DMS79 (cell line): ENCODE results near the gene CMTM6.
"Not testable (repeated sequence)": the region's sequence is repeated elsewhere in the genome, so short reads cannot be mapped to it uniquely, and the experiment has no call there.

ENCODE experiments used
- DNase-seq: peaks from one replicate; lab custom pipeline; 2025; lab: John Stamatoyannopoulos, UW

Gene CMTM6

DNA sequence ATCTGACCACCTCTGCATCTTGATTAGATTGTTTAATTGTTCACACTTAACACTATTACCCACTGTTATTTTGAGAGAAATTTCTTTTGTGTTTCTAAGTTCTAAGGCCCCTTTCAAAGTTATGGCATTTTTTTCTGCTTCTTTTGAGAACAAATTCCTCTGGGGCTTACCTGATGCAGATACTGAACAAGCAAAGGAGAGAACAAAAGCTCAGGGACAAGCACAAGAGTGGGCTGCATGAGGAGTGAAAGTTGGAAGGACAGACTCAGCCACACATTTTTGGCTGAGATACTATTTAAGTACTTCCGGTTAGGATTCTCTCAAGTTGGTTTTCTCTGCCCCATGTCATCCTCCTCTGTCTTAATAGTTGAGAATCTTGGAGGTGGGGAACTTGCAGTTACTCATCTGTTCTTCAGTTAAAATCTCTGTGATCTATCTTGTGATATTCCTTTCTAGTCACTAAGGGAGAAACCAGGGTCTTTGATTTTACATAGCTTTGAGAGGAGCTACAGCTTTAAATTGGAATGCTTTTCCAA is 54.7 kb downstream of the CMTM6 start:
- DNase-seq, result no peak

DNA sequence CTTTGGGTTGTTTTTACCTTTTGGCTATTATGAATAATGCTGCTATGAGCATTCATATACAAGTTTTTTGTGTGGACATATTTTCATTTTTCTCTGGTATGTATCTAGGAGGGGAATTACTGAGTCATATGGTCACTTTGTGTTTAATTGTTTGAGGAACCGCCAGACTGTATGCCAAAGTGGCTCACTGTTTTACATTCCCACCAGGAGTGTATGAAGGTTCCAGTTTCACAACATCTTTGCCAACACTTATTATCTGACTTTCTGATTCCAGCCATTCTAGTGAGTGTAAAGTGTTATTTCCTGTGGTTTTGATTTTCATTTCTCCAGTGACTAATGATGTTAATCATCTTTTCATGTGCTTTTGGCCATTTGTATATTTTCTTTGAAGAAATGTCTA is 59.2 kb downstream of the CMTM6 start:
- no peak for DNase-seq

DNA sequence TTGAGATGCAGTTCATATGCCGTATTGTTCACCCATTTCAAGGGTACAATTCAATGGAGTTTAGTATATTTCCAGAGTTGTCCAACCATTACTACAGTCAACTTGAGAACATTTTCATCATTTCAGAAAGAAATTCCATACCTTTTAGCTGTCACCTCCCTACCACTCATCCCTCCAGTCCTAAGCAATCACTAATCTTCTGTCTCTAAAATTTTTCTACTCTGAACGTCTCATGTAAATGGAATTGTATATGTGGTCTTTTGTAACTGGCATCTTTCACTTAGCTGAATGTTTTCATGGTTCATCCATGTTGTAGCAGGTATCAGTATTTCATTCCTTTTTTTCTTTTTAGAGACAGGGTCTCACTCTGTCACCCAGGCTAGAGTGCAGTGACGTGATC is 59.9 kb downstream of the CMTM6 start:
- no peak for DNase-seq

DNA sequence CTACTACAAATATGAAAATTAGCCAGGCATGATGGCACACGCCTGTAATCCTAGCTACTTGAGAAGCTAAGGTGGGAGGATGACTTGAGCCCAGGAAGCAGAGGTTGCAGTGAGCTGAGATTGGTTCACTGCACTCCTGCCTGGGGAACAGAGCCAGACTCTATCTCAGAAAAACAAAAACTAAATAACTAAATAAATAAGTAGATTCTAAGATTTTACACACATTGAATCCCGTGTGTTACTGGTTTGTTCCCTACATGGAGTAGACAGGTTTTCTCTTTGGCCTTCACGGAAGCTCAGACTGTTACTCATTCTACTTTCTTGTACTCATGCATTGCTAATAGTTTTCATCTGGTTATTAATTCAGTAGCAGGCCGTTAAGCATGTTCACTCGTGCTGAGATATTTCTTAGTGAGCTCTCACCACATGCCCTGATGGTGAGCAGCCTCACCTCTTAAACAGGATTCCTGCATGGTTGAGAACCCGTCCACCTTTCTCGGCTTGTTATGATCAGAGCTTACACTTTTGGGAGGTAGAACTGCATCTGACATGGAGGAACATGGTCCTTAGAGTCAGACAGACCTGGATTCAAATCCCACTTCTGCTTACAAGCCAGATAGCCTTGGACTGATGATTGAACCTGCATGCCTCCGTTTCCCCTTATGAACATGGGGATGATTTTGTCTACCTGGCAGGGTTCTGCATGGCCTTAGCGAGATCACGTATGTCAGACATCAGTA is 61.9 kb downstream of the CMTM6 start:
- peak; percentile 1 for DNase-seq

DNA sequence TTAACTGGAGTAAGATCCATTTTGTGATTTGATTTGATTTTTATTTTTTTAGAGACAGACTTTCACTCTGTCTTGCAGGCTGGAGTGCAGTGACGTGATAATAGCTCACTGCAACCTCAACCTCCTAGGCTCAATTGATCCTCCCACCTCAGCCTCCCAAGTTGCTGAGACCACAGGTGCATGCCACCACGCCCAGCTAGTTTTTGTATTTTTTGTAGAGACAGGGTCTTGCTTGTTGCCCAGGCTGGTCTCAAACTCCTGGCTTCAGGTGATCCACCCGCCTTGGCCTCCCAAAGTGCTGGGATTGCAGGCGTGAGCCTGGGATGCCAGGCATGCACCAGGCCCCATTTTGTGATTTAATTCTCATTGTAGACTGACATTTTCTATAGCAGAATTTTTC is 63.2 kb downstream of the CMTM6 start:
- not testable (repeated sequence) for DNase-seq

DNA sequence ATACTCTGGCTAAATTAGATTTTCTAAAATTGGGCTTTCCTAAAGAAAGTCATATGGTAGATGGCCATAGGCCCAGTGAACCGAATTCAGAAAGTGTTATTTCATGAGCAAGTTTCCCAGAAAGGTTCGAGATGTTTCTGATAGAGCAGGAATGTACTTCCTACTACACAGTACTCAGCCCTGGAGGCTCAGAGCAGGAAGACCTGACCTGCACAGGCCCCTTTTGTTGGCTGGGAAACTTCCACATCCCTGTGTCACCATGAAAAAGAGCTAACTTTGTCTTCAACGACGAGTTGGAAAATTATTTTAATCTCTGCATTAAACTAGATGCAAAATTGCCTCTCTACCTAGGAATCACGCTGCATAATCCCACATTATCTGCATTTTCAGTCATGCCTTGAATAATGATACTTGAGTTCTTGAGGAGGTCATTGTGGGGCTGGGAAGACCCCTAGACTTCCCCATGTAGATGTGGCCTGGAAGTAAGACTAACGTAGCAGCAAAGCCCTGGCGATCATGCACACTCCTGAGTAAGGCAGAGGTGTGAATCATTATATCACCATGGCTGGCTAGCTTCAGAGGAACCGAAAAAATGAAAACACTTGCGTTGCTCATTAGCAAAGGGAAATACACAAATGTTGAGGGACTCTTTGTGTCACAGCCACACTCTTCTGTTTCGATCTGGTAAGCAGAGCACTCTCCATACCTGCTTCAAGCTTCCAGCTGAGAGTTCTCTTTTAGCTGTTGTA is 63.9 kb downstream of the CMTM6 start:
- no peak for DNase-seq

DNA sequence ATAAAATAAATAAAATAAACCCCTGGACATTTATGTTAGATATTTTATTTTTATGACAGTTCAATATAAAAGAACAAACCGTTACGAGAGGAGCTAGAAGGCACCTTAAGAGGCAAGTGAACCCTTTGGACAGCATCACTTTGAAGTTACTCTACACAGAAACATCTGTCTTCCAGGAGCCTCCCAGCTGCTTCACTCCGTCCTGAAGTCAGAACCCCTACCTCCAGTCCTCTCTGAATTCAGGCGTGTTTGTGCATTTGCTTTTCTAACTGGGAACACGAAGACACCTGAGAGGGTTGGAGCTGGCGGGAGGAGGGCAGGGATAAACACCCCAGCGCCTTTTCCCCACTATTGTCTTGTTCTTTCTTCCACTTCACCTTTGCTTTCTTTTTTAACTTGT is 64.8 kb downstream of the CMTM6 start:
- DNase-seq, result no peak

DNA sequence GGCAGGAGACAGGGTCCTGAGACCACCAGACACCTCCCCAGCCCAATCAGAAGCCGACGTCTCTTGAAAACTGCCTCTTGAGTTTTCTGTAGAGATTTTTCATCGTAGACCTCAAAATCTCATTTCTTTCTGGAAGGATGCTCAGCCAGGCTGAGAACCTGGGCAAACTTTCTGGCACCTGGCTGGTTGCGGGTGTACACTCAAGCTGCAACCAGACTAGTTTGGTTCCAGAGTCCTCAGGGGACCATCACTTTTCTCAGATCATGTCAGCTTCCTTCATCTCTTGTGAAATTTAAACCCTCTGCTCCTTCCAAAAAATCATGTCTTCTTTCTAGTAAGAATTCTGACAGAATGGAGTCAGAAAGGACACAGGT is 65.8 kb downstream of the CMTM6 start:
- DNase-seq, result no peak

DNA sequence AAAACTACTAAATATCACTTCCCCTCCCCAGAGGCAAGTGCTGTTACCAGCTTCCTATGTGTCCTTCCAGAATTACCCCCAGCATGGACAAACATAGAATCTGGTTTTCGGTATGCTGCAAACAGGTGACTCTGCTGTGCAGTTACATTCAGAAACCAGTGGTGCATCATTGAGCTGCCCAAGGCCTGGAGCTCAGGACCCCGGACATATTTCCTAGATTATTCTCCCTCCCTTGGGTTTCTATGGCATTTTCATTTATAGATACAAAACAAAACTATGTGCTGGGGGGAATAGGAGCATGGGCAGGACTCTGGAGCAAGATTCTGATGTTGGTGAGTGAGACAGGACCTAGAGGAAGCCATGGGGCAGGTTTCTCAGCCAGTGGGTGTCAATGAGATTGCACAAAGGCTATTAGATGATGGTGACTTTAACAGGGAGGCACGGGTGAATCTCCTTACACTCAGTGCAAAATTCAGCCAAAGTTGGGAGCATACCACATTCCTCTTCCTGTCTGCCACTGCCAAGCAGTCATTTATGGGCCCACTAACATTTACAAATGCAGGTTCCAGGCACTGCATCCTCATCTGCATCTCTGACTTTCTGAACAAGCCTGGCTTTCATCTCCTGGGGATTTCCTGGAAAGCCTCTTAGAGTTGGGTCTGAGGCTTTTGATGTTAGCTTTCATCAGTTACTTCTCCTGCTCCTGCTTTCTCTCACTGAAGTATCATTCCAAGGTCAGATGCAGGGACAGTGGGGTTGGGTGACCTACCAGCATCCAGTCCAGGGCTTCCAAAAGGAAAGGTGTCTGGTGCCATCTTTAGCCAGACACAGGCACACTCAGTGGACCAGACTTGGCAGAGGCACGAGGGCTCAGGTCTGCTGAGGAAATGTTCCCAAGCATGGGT is 66.5 kb downstream of the CMTM6 start:
- DNase-seq, result no peak

DNA sequence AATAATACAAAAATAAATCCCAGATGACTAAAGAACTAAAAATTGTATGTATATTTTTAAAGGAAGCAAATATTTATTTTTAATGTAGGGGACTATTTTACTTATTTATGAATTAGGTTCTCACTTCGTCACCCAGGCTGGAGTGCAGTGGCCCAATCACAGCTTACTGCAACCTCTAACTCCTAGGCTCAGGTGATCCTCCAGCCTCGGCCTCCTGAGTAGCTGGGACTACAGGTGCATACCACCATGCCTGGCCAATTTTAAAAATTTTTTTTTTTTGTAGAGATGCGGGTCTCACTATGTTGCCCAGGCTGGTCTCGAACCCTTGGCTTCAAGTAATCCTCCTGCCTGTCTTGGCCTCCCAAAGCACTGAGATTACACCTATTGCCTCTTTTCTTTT is 68.4 kb downstream of the CMTM6 start:
- no peak for DNase-seq

DNA sequence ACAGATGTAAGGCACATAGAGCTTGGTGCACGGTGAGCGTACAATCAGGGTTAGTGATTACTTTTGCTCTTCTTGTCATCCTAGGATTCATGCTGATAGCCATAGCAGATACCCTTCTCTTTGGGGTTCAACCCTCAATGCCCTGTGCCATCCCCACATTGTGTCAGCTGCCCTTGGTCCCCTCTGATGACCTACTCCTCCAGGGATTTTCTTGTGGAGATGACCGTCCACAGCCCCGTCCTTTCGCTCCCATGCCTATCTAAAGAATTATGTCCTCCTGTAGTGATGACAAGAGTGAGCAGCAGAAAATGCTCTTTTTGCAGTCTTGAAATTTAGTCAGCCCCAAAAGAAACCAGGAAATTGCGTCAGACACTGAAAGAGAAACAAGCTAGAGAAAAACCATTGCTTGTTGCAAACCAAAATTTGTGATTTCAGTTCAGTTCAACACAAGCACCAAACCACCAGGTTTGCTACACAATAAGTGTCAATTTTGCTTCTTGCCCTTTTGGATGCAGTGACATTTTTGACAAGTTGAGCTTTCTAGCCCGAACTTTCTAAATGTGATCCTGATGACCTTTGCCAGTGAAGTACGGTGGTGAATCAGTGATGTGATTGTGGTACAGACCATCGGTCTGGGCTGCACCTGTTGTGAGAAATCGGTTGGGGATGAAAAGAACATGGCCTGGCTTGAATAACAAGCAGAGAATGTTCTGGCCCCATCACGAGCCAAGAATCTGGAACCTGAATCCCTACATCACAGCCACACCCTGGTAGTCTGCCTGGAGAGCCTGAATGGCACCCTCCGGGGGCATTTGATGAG is 69.7 kb downstream of the CMTM6 start:
- DNase-seq, result no peak

DNA sequence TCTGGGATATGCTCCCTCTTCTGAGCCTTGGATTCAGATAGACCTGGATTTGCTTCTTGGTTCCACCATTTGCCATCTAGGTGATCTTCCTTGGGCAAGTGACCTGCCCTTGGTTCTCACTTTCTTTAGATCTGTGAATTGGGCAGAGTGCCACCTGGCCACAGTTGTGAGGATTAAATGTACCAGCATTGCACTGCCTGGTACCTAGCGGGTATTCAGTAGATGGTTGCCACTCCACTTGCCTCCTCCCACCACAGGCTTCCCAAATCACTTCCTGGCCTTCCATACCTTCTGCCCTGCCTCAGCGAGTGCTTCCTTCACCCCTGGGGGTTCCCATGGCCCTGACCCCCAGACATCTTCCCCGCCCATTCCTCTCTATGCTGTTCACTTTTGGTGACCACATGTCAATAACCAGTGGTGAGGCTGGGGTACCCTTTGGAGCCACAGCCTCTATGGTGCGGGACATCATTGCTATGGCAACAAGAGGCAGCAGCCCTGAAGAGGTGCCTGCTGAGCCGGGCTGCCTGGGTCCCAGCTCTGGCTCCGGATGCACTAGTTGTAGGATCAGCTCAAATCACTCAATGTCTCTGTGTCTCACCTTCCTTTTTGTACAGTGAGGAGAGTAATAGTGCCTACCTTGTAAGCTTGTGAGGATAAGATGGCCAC is 70.5 kb downstream of the CMTM6 start:
- DNase-seq, result no peak

DNA sequence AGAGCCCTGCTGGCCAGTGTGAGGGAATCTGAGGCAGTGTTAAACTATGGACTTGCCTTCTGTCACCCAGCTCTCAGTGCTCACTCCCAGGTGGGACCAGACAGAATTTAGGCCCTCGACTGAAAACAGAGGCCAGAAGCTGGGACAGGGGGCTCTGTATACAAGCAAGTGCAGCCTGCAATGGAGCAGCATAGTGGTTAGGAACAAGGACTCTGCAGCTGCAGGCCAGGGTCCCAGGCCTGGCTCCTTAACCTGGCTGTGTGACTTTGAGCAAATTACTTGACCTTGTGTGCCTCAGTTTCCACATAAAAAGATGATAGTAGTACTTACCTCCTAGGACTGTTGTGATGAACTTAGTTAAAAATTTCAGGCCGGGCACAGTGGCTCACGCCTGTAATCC is 71.2 kb downstream of the CMTM6 start:
- DNase-seq, result no peak
